GM13976 (cell line): ENCODE data around the gene BCKDHB.

ENCODE experiments used
- DNase-seq: peaks from one replicate; pipeline ENCODE4 v3.0.0; 2012; ENCODE audit warnings: low spot score
- CTCF ChIP-seq: IDR thresholded peaks from 2 replicates; pipeline ENCODE4 v1.5.1; 2012; ENCODE audit warnings: borderline replicate concordance, mild to moderate bottlenecking; ENCODE audit not compliant: insufficient read depth; ENCODE audit errors: extremely low read depth, missing control alignments, control extremely low read depth
- in situ Hi-C: fragments of 300-500 bp; cut with MboI; formaldehyde crosslinking; loops from one replicate; pipeline ENCODE4 v1.12.0; 2022; ENCODE audit warnings: low sequenced_read_pairs, mixed read lengths, inconsistent platforms; ENCODE audit not compliant: unreplicated experiment

The BCKDHB gene

GRCh38 chr6:80254716-80255115 lies 148.2 kb downstream of the BCKDHB start:
- in situ Hi-C loops = no loop called here
- DNase-seq = no peak
- no peak for TF ChIP-seq CTCF

- in situ Hi-C loops = no loop called here
- TF ChIP-seq CTCF = no peak
- no peak for DNase-seq
Measured at GRCh38 chr6:80256691-80257090, 150.2 kb downstream of the BCKDHB start.

- in situ Hi-C loops = no loop called here
- no peak for TF ChIP-seq CTCF
- DNase-seq = no peak
Measured at GRCh38 chr6:80259118-80259517, 152.6 kb downstream of the BCKDHB start.

GRCh38 chr6:80263585-80263984 lies 157.1 kb downstream of the BCKDHB start:
- in situ Hi-C loops = no loop called here
- DNase-seq = no peak
- TF ChIP-seq CTCF = no peak

GRCh38 chr6:80268865-80269730 lies 162.6 kb downstream of the BCKDHB start:
- no peak for DNase-seq
- in situ Hi-C loops = no loop called here
- TF ChIP-seq CTCF = no peak

- in situ Hi-C loops = no loop called here
- no peak for DNase-seq
- TF ChIP-seq CTCF = no peak
Measured at GRCh38 chr6:80271074-80271473, 164.6 kb downstream of the BCKDHB start.
